ENCODE measurements around the gene STOM. TPM values are rescaled to one million over a fixed set of nuclear protein-coding genes. Genes with fewer than 3 reads are reported as not detected.

The STOM gene
- total and polyA plus RNA-seq, 2 donors (not counting 1 experiment from before 2014, with no cell fraction given) = 2.7 to 6.1 TPM

DNA sequence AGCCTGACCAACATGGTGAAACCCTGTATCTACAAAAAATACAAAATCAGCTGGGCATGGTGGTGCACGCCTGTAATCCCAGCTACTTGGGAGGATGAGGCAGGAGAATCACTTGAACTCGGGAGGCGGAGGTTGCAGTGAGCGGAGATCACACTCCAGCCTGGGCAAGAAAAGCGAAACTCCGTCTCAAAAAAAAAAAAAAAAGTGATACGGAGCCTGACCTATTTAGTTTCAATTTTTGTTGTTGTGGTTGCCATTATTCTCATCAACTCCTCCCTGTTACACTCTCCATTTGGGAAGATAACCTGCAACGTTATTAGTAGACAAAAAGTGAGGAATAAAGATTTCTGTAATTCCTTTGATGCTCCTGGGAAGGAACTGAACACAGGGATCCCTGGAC is 1.3 kb downstream of the STOM start:
- Mint-ChIP-seq H3K4me1 (peaks cover 29% of the 10 kb centered on the region), H3K27me3 (no peaks in the 10 kb centered on the region), H3K27ac (peak overlapping the region; percentile 41), H3K4me3 (peak overlapping the region; percentile 91), H3K9me3 (ENCODE audit: insufficient read depth) (peaks cover 3% of the 10 kb centered on the region)
- Histone ChIP-seq H3K27ac (ENCODE audit: low read length in 2 of 2) (no peak overlapping the region), H3K36me3 (replicated peaks in 1 of 2; ENCODE audit: control extremely low read depth in 1 of 2, control insufficient read depth in 1 of 2, extremely low read depth in 1 of 2, insufficient read depth in 2 of 2, low read length in 1 of 2) (no peaks in the 10 kb centered on the region), H4K20me1 (ENCODE audit: control insufficient read depth, insufficient read depth, low read length, poor library complexity, severe bottlenecking) (no peaks in the 10 kb centered on the region), H3K27me3 (replicated peaks in 1 of 4; ENCODE audit: control extremely low read depth in 1 of 4, control insufficient read depth in 3 of 4, insufficient read depth in 4 of 4, low read length in 3 of 4) (no peaks in the 10 kb centered on the region), H3K9me3 (ENCODE audit: control extremely low read depth in 1 of 3, control insufficient read depth in 2 of 3, insufficient read depth in 1 of 3, low read length in 2 of 3) (peaks cover 0 to 8% (median 0%) of the 10 kb centered on the region in 3 donors), H3K4me2 (replicated peaks; ENCODE audit: low read depth, low read length, poor library complexity, severe bottlenecking) (peak overlapping the region; percentile 90), H3K79me2 (ENCODE audit: control insufficient read depth, insufficient read depth, low read length) (peaks cover 10% of the 10 kb centered on the region), H3K4me3 (ENCODE audit: control extremely low read depth in 1 of 5, extremely low read depth in 1 of 5, insufficient read depth in 1 of 5, low read depth in 2 of 5, low read length in 4 of 5) (peak overlapping the region; percentile 58 to 93 (median 71)), H3K4me1 (ENCODE audit: control insufficient read depth in 2 of 2, insufficient read depth in 2 of 2, low read length in 2 of 2) (peaks cover 19 to 20% of the 10 kb centered on the region in 2 donors), H3K9ac (ENCODE audit: low read length) (peak overlapping the region; percentile 75), H2AFZ (ENCODE audit: insufficient read depth, low read depth, low read length, poor library complexity, severe bottlenecking) (peak overlapping the region; percentile 95)
- DNase-seq = peak; percentile 36
- no peak for ATAC-seq (ENCODE audit: low read depth)
- ChIA-PET CTCF (interaction anchor here (0.6 to 1.4 kb wide), 4 partner anchors 31 to 49 kb away, joined by 3 to 6 read pairs (median 4); no protein-coding TSS in a partner anchor), POLR2A (interaction anchor here (0.6 kb wide), 2 partner anchors 70 to 830 kb away, joined by 3 read pairs; no protein-coding TSS in a partner anchor)
- WGBS (ENCODE audit: insufficient coverage) = 33% methylated on average over 3 of the region's 8 CpGs
- intact Hi-C loops (cut with micrococcal nuclease) = loop anchor here (5.0 kb wide), 2 partner anchors 46 to 576 kb away; partner anchors contain the start of gene FBXW2
- TF ChIP-seq, protein P1, sequence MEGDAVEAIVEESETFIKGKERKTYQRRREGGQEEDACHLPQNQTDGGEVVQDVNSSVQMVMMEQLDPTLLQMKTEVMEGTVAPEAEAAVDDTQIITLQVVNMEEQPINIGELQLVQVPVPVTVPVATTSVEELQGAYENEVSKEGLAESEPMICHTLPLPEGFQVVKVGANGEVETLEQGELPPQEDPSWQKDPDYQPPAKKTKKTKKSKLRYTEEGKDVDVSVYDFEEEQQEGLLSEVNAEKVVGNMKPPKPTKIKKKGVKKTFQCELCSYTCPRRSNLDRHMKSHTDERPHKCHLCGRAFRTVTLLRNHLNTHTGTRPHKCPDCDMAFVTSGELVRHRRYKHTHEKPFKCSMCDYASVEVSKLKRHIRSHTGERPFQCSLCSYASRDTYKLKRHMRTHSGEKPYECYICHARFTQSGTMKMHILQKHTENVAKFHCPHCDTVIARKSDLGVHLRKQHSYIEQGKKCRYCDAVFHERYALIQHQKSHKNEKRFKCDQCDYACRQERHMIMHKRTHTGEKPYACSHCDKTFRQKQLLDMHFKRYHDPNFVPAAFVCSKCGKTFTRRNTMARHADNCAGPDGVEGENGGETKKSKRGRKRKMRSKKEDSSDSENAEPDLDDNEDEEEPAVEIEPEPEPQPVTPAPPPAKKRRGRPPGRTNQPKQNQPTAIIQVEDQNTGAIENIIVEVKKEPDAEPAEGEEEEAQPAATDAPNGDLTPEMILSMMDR (IDR thresholded peaks at IDR 0.05) = no peak
- no peak for TF ChIP-seq EZH2 (IDR thresholded peaks at IDR 0.05; ENCODE audit: borderline replicate concordance, insufficient read depth, low read depth, low read length, poor library complexity, severe bottlenecking)

DNA sequence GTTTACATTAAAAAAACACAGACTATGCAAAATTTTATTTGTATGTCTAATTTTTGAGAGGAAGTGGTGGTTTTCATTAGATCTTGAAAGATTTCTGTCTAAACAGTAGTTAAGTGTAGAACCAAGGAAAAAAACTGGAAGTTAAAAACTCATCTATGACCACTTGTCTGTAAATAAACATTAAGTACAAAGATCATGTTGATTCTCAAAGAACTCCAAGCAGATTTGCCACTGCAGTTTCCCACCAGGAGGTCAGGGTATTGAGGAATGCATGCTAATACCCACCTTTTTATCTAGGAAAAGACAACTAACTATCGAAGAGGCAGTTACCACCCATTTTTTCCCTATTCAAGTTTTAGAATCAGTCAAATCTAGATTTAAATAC is 1.9 kb downstream of the STOM start:
- TF ChIP-seq, protein P1 (IDR thresholded peaks at IDR 0.05) = no peak
- no peak for TF ChIP-seq EZH2 (IDR thresholded peaks at IDR 0.05; ENCODE audit: borderline replicate concordance, insufficient read depth, low read depth, low read length, poor library complexity, severe bottlenecking)
- Histone ChIP-seq H3K9ac (ENCODE audit: low read length) (peak overlapping the region; percentile 75), H3K27me3 (replicated peaks in 1 of 4; ENCODE audit: control extremely low read depth in 1 of 4, control insufficient read depth in 3 of 4, insufficient read depth in 4 of 4, low read length in 3 of 4) (no peaks in the 10 kb centered on the region), H3K79me2 (ENCODE audit: control insufficient read depth, insufficient read depth, low read length) (peaks cover 10% of the 10 kb centered on the region), H3K4me2 (replicated peaks; ENCODE audit: low read depth, low read length, poor library complexity, severe bottlenecking) (peak overlapping the region; percentile 90), H3K9me3 (ENCODE audit: control extremely low read depth in 1 of 3, control insufficient read depth in 2 of 3, insufficient read depth in 1 of 3, low read length in 2 of 3) (peaks cover 0 to 8% (median 0%) of the 10 kb centered on the region in 3 donors), H3K36me3 (replicated peaks in 1 of 2; ENCODE audit: control extremely low read depth in 1 of 2, control insufficient read depth in 1 of 2, extremely low read depth in 1 of 2, insufficient read depth in 2 of 2, low read length in 1 of 2) (no peaks in the 10 kb centered on the region), H3K4me3 (ENCODE audit: control extremely low read depth in 1 of 5, extremely low read depth in 1 of 5, insufficient read depth in 1 of 5, low read depth in 2 of 5, low read length in 4 of 5) (peak overlapping the region in 1 of 5 experiments; percentile 91), H3K27ac (ENCODE audit: low read length in 2 of 2) (no peak overlapping the region), H4K20me1 (ENCODE audit: control insufficient read depth, insufficient read depth, low read length, poor library complexity, severe bottlenecking) (no peaks in the 10 kb centered on the region), H3K4me1 (ENCODE audit: control insufficient read depth in 2 of 2, insufficient read depth in 2 of 2, low read length in 2 of 2) (peaks cover 19 to 20% of the 10 kb centered on the region in 2 donors), H2AFZ (ENCODE audit: insufficient read depth, low read depth, low read length, poor library complexity, severe bottlenecking) (peak overlapping the region; percentile 95)
- ATAC-seq (ENCODE audit: low read depth) (no peak), DNase-seq (no peak)
- WGBS (ENCODE audit: insufficient coverage) = no CpG with 5 or more reads among the region's 1 CpG
- CTCF ChIA-PET = interaction anchor here (0.9 kb wide), 1 partner anchor 48 kb away, joined by 3 read pairs; no protein-coding TSS in a partner anchor
- intact Hi-C loops (cut with micrococcal nuclease) = loop anchor here (5.0 kb wide), 2 partner anchors 46 to 576 kb away; partner anchors contain the start of gene FBXW2
- POLR2A ChIA-PET = no interaction called here
- Mint-ChIP-seq H3K4me3 (peak overlapping the region; percentile 91), H3K27ac (no peak overlapping the region), H3K9me3 (ENCODE audit: insufficient read depth) (peaks cover 3% of the 10 kb centered on the region), H3K27me3 (no peaks in the 10 kb centered on the region), H3K4me1 (peaks cover 29% of the 10 kb centered on the region)

Measured in B cell (primary cell).